GM18511 (cell line): ENCODE measurements around the gene HIVEP2.
A peak's percentile ranks its signal among the peaks of the same experiment; 100 is the strongest.

Source experiments
- ATAC-seq: cut with Tn5 transposase; IDR thresholded peaks from one replicate; pipeline ENCODE4 v1.9.1; 2021; ENCODE audit warnings: mild to moderate bottlenecking, moderate library complexity; ENCODE audit not compliant: unreplicated experiment

HIVEP2 gene

GRCh38 chr6:142896732-142897131 is 48.2 kb downstream of the HIVEP2 start:
- ATAC-seq = no peak

DNA sequence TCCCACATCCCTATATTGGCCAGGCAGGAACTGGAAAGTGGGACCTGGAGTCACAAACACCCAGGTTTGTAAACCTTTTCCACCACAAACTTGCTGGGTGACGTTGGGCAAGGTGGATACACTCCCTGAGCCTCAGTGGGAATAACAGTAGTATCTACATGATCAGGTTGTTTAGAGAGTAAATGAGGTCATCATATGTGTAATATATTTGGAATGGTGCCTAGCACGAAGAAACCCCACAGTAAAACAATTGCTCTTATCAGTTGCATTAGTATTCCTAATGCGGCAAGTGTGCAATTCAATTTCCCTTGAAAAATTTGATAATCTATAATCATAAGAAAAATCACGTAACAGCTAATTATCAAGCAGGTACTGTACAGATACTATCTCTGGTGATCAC is 51.9 kb downstream of the HIVEP2 start:
- no peak for ATAC-seq

DNA sequence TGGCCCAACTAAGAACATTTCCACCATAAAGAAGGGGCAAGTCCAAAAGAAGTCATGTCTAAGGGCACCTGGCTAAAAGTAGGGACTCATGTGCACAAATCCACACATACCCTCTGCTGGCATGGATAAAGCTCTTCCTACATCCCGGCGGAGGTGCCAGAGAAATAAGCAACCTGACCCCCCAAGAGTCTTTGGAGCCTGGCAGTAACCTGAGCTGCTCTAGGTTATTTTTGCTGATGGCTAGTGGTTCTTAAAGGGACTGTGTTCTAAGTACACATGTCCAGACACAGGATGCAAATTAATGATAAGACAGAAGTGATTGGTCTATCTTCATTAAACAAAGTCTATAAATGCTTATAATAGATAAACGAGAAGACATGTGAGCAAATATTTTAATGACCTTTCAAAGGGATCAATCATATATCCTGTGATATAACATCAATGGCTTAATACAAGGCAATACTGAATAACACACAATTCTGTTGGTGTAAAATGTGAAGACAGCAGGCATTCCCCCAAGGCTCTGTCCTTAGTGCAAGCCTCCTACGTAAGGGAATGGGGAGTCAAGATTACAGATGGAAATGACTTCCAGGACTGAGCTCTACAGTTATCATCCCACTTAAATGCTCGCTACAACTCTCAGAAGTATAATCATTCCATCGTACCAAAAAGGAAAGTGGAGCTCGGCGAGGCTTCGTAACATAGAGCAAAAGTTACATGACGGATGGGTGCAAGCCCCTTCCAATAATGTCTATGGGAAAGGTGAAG is 52.5 kb downstream of the HIVEP2 start:
- ATAC-seq = no peak

GRCh38 chr6:142891454-142891853 is 53.5 kb downstream of the HIVEP2 start:
- no peak for ATAC-seq

DNA sequence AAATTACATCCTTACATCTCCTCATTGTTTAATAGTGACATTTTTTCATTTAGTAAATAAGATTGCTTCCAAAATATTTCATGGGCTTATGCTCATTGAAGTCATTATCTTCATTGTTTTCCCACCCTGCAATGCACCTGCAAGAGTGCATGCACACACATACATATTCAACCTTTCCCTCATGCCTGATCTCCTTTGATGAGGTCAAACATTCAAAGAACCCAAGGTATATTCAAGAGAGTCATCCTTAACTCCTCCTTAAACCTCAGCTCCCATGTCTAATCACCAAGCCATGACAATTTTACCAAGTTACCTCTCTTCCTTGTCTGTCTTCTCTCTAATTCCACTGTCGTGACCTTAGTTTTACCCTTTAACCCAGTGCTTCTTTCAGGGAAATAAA is 56.5 kb downstream of the HIVEP2 start:
- ATAC-seq = no peak

GRCh38 chr6:142887517-142887916 is 57.5 kb downstream of the HIVEP2 start:
- no peak for ATAC-seq

DNA sequence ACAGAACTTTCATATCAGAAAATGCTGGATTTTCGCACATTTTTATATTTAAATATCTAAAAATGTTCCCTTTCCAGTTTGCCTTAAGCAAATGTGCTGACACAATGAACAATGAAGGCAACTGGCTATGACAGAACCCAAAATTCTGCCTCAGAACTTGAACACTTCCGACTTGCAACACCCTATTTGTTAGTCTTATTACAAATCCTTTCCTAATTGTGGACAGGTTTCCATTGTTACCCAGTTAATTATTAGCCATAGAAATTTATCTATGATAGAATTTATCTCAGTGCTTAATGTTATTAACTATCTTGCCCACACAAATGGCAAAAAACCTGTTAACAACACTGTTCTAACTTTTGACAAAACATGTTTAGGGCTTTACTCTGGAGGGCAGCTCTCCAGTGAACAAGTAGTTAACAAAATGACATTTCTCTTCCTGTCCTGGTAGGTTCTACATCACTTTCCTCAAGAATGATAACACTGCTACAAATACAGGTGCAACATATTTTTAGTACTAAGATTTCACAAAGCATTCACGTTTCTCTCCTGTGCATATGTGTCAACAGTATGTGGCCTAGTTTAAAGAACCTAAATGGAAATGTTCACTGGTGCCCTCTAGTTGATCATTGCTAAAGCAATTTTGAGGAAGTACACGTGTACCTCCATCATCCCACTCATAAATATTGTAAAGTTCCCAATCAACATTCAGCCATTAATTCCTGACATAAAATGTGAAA is 58.4 kb downstream of the HIVEP2 start:
- ATAC-seq = peak; percentile 68

GRCh38 chr6:142885182-142885867 is 59.7 kb downstream of the HIVEP2 start:
- peak; percentile 81 for ATAC-seq

DNA sequence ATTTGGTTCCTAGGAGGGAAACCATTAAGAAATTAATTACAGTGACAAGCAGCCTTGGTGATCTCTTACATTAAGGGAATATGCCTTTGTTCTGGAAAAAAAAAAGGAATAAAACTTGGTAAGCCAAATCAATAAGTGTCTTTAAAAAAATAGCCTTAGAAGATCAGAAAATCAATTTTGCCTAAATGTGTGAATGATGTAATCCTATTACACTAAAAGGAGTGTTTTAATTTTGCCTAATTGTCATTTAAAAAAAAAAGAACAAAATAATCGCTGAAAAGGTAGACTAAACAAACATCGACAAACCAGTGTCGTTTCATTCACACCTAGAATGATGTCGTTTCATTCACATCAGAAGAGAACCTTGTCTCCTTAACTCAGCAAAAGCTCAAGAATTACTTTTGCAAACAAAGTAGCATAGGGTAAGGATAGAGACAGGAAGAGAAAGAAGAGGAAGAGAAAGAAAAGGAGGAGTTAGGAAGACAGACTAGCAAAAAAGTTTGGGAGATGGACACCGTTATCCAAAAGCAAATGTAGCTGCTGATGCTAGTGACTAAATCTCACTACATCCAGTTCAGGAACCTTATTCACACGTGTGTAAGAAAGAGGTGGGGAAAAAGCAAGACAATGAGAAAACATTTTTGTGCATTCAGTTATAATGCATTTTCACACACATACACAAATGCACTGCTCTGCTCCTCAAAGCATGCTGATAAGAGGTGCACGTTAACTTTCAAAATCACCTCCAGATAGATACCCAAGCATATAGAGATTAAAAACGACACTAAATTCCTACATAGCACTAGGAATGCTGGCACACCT is 60.6 kb downstream of the HIVEP2 start:
- no peak for ATAC-seq

- no peak for ATAC-seq
These were observed 62.0 kb downstream of the HIVEP2 start for GRCh38 chr6:142883011-142883410.

GRCh38 chr6:142881761-142882160 is 63.2 kb downstream of the HIVEP2 start:
- no peak for ATAC-seq

DNA sequence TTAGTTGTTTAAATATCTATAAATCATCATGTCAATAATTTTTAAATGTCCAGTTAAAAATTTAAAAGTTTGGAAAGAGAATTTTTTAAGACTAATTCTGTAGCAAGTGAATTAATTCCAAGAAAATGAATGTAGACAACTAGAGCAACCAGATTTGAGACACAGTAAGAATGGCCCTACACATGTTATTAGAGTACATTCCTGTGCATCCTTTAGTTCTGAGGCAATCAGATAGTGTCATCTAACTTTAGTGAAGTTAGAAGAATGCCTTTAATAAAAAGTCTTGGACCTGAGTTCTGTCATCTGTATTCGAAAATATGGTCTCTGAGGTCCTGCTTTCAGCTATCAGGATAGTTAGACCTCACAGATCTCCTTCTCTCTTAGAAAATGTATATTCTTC is 63.7 kb downstream of the HIVEP2 start:
- no peak for ATAC-seq

GRCh38 chr6:142880201-142880600 is 64.8 kb downstream of the HIVEP2 start:
- ATAC-seq = no peak

GRCh38 chr6:142879527-142879926 is 65.4 kb downstream of the HIVEP2 start:
- ATAC-seq = no peak

GRCh38 chr6:142879076-142879475 is 65.9 kb downstream of the HIVEP2 start:
- ATAC-seq = no peak

- ATAC-seq = no peak
These were observed 66.6 kb downstream of the HIVEP2 start for GRCh38 chr6:142878407-142878806.

- no peak for ATAC-seq
These were observed 70.3 kb downstream of the HIVEP2 start for GRCh38 chr6:142874676-142875075.

- no peak for ATAC-seq
These were observed 72.6 kb downstream of the HIVEP2 start for GRCh38 chr6:142872376-142872775.

GRCh38 chr6:142871910-142872331 is 73.1 kb downstream of the HIVEP2 start:
- peak; percentile 89 for ATAC-seq

DNA sequence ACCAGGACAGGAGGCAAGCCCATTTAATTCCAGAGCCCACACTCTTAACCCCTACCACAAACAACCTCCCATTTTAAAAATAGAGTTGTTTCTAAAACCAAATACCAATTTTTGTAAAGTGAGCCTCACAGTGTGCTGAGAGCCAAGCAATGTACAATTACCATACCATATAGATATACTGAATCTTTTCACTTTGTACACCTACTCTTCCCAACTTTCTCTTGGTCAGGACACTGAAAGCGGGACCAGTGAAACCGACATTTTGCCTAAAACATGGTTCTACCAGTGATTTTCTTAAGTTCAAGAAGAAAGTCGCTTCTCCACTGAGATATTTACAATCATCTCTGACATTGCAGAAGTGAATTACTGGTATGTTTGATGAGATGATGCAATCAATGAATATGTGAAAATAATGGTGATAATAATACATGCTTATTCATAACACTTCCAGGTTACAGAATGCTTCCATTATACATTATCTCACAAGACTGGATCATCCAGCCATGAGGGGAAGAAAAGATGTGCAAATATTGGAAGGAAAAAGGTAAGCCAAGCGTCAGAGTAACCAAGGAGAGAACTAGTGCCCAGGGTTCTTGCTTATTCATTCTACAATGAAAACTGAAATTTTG is 74.1 kb downstream of the HIVEP2 start:
- ATAC-seq = no peak
